LNCaP clone FGC (cell line): Measurements from ENCODE around the gene MAGI2.

Source experiments
- DNase-seq: peaks from one replicate; pipeline ENCODE4 v3.0.0-alpha.2; 2011; ENCODE audit warnings: low read depth
- H3K4me3 ChIP-seq: 2 replicates; pipeline ENCODE4 v1.5.1; 2011; ENCODE audit warnings: mild to moderate bottlenecking, low read depth, low read length, control low read depth
- TF ChIP-seq, protein P1 (sequence below): IDR thresholded peaks from 2 replicates; pipeline ENCODE4 v1.5.1; 2012; ENCODE audit warnings: mild to moderate bottlenecking; ENCODE audit not compliant: control insufficient read depth, insufficient read depth; ENCODE audit errors: extremely low read depth

Gene MAGI2

GRCh38 chr7:79182283-79182682, 271.2 kb downstream of the MAGI2 start:
- DNase-seq, result no peak
- TF ChIP-seq, protein P1, sequence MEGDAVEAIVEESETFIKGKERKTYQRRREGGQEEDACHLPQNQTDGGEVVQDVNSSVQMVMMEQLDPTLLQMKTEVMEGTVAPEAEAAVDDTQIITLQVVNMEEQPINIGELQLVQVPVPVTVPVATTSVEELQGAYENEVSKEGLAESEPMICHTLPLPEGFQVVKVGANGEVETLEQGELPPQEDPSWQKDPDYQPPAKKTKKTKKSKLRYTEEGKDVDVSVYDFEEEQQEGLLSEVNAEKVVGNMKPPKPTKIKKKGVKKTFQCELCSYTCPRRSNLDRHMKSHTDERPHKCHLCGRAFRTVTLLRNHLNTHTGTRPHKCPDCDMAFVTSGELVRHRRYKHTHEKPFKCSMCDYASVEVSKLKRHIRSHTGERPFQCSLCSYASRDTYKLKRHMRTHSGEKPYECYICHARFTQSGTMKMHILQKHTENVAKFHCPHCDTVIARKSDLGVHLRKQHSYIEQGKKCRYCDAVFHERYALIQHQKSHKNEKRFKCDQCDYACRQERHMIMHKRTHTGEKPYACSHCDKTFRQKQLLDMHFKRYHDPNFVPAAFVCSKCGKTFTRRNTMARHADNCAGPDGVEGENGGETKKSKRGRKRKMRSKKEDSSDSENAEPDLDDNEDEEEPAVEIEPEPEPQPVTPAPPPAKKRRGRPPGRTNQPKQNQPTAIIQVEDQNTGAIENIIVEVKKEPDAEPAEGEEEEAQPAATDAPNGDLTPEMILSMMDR, result no peak

DNA sequence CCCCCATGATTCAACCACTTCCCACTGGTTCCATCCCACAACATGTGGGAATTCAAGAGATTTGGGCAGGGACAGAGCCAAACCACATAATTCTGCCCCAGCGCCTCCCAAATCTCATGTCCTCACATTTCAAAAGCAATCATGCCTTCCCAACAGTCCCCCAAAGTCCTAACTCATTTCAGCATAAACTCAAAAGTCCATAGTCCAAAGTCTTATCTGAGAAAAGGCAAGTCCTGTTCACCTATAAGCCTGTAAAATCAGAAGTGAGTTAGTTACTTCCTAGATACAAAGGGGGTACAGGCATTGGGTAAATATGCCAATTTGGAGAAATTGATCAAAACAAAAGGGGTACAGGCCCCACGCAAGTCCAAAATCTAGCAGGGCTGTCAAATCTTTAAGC, 272.9 kb downstream of the MAGI2 start:
- DNase-seq, result no peak
- no peak overlapping the region for H3K4me3 ChIP-seq
- TF ChIP-seq, protein P1, result no peak

More at GRCh38 chr7:79182283-79182682, 271.2 kb downstream of the MAGI2 start:
- H3K4me3 ChIP-seq, result no peak overlapping the region

DNA sequence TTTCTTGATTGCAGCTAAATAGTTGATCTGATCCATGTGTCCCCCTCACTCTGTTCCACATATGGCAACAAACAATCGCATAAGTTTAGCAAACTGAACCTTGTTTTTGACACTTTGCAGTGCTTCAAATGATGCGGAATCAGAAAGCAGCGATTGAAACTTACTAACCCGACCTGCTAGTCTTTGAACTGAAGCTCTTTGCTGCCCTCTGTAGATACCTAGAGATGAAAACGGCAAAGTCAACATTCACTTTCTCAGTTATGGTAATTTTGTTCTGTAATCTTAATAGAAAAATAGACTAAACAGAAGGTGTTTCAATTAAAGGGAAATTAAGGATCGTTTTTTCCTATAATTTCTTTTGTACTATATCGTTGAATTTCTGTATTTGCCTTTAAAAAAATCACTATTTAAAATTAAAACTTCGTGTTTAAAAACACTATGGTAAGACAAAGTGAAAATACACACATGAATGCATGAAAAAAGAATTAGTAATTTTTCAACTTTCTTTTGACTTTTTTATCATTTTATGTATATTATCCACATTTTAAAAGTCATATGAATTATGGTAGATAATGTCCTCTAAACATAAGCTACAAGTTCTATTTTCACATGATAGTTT, 276.5 kb downstream of the MAGI2 start:
- peak; percentile 10 for DNase-seq
- TF ChIP-seq, protein P1, result peak; percentile 71
- no peak overlapping the region for H3K4me3 ChIP-seq

DNA sequence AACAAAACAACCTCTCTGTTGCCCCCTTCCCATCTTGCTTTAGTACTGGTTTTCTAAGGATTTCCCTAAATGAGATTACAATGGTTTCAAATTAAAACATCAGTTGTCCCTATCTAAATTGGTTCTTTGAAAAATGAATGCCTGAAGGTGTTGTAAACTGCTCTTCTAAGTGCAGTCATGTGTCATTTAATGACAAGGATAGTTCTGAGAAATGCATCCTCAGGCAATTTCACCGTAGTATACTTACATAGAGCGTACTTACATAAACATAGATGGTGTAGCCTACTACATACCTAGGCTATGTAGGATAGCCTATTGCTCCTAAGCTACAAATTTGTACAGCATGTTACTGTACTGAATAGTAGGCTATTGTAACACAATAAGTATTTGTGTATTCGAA, 278.1 kb downstream of the MAGI2 start:
- TF ChIP-seq, protein P1, result no peak
- no peak for DNase-seq
- no peak overlapping the region for H3K4me3 ChIP-seq

GRCh38 chr7:79165225-79165624, 288.2 kb downstream of the MAGI2 start:
- no peak overlapping the region for H3K4me3 ChIP-seq
- TF ChIP-seq, protein P1, result no peak
- DNase-seq, result no peak

GRCh38 chr7:79159040-79159664, 294.3 kb downstream of the MAGI2 start:
- TF ChIP-seq, protein P1, result no peak
- no peak for DNase-seq
- H3K4me3 ChIP-seq, result no peak overlapping the region

- H3K4me3 ChIP-seq, result no peak overlapping the region
- no peak for DNase-seq
- TF ChIP-seq, protein P1, result no peak
Observed at GRCh38 chr7:79157281-79157680, 296.2 kb downstream of the MAGI2 start.
